OCI-LY3 (cell line): ENCODE measurements around the gene GRID1.

ENCODE experiments used
- H2AFZ ChIP-seq: fragments of 200-600, 300-600 bp; shearing (Covaris generic); 2 replicates; pipeline ENCODE4 v1.6.0; 2014; ENCODE audit warnings: antibody characterized with exemption, low read depth, low read length
- H3K27ac ChIP-seq: fragments of 200-600, 300-600 bp; sonication (generic); 2 replicates; pipeline ENCODE4 v1.5.1; 2014; ENCODE audit warnings: mild to moderate bottlenecking, low read length, moderate library complexity, mixed read lengths
- H3K27me3 ChIP-seq: fragments of 200-600, 300-600 bp; sonication (generic); 2 replicates; pipeline ENCODE4 v1.6.1; 2014; ENCODE audit warnings: low read depth, low read length, mixed read lengths
- H3K36me3 ChIP-seq: fragments of 200-600, 300-600 bp; sonication (generic); replicated peaks from 2 replicates; pipeline ENCODE3; 2014; ENCODE audit warnings: low read depth, low read length, mixed read lengths
- H3K4me1 ChIP-seq: fragments of 300-600, 200-600 bp; sonication (generic); 2 replicates; pipeline ENCODE4 v1.6.1; 2014; ENCODE audit warnings: low read length, mixed read lengths
- H3K4me2 ChIP-seq: fragments of 200-600, 300-600 bp; sonication (generic); 2 replicates; pipeline ENCODE4 v1.6.1; 2014; ENCODE audit warnings: low read length, mixed read lengths
- H3K4me3 ChIP-seq: fragments of 300-600, 200-600 bp; sonication (generic); 2 replicates; pipeline ENCODE4 v1.5.1; 2014; ENCODE audit warnings: antibody characterized with exemption, mild to moderate bottlenecking, low read length, moderate library complexity
- H3K79me2 ChIP-seq: fragments of 300-600, 200-600 bp; shearing (Covaris generic); 2 replicates; pipeline ENCODE4 v1.6.1; 2014; ENCODE audit warnings: mild to moderate bottlenecking, low read length, mixed read lengths
- H3K9ac ChIP-seq: fragments of 300-600, 200-600 bp; shearing (Covaris generic); 2 replicates; pipeline ENCODE4 v1.6.0; 2014; ENCODE audit warnings: mild to moderate bottlenecking, low read length, moderate library complexity
- H3K9me3 ChIP-seq: fragments of 200-600, 300-600 bp; shearing (Covaris generic); 2 replicates; pipeline ENCODE4 v1.6.1; 2014; ENCODE audit warnings: low read length, mixed read lengths; ENCODE audit not compliant: insufficient read depth
- H4K20me1 ChIP-seq: fragments of 200-600, 300-600 bp; sonication (generic); 2 replicates; pipeline ENCODE4 v1.6.1; 2016; ENCODE audit warnings: low read length, mixed read lengths; ENCODE audit not compliant: insufficient read depth
- EZH2phosphoT487 ChIP-seq: fragments of 200-600 bp; shearing (Covaris generic); IDR thresholded peaks from 2 replicates; pipeline ENCODE4 v1.6.1; 2018; ENCODE audit warnings: antibody characterized with exemption, mixed run types, low read depth
- TF ChIP-seq, protein P1 (sequence below): fragments of 200-600, 300-600 bp; sonication (generic); IDR thresholded peaks from 2 replicates; pipeline ENCODE4 v1.5.1; 2014; ENCODE audit warnings: antibody characterized with exemption, low read length, low read depth

The GRID1 gene

GRCh38 chr10:85873063-85873462, 493.5 kb downstream of the GRID1 start:
- Histone ChIP-seq H3K9ac (no peak overlapping the region), H3K4me3 (no peak overlapping the region), H4K20me1 (no peaks in the 10 kb centered on the region), H3K36me3 (no peaks in the 10 kb centered on the region), H3K27ac (no peak overlapping the region), H2AFZ (no peak overlapping the region), H3K9me3 (no peaks in the 10 kb centered on the region), H3K4me1 (no peaks in the 10 kb centered on the region), H3K27me3 (no peaks in the 10 kb centered on the region), H3K79me2 (no peaks in the 10 kb centered on the region), H3K4me2 (no peak overlapping the region)
- TF ChIP-seq EZH2phosphoT487, result no peak
- TF ChIP-seq, protein P1, sequence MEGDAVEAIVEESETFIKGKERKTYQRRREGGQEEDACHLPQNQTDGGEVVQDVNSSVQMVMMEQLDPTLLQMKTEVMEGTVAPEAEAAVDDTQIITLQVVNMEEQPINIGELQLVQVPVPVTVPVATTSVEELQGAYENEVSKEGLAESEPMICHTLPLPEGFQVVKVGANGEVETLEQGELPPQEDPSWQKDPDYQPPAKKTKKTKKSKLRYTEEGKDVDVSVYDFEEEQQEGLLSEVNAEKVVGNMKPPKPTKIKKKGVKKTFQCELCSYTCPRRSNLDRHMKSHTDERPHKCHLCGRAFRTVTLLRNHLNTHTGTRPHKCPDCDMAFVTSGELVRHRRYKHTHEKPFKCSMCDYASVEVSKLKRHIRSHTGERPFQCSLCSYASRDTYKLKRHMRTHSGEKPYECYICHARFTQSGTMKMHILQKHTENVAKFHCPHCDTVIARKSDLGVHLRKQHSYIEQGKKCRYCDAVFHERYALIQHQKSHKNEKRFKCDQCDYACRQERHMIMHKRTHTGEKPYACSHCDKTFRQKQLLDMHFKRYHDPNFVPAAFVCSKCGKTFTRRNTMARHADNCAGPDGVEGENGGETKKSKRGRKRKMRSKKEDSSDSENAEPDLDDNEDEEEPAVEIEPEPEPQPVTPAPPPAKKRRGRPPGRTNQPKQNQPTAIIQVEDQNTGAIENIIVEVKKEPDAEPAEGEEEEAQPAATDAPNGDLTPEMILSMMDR, result no peak

DNA sequence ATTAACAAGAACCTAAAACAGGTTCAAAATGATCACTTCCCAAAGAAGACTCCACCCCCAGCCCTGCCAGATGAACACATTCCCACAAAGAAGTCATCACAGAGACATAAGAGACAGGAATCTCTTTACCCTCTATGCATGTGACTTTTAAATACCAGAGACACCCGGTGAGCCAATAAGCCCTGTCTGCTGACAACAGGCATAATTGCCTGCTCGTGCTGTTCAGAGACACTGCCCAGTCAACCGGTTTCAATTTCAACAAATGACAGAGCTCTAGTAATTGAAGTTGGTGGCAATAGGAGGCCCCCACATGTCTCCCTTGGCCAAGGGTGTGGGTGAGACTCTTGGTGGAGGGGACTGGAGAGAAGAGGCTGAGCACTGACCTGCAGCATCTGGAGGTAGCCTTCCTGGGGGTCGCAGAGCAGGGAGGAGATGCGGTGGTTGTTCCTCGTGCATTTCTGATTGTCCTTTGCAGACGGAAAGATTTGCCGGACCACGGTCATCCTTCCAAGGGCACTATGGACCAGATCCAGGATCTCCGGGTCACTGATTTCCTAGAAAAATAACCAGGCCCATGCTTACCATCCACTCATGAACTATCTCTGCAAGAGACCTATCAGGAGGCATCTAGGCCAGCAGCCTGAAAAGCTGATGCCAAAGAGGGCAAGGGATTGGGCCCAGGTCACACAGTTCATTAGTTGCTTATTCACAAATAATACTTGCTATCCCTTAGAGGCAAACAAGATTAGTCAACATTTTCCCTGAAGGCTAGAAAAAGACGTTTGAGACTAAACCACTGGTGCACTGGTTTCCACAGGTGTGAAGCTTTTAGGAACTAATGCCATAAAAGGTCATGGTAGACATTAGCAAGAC, 497.7 kb downstream of the GRID1 start:
- no peaks in the 10 kb centered on the region for H3K36me3 ChIP-seq
- H3K27me3 ChIP-seq, result no peaks in the 10 kb centered on the region
- H3K9me3 ChIP-seq, result no peaks in the 10 kb centered on the region
- no peak for TF ChIP-seq EZH2phosphoT487
- TF ChIP-seq, protein P1, result no peak
- H3K27ac ChIP-seq, result no peak overlapping the region
- no peaks in the 10 kb centered on the region for H3K4me1 ChIP-seq
- H2AFZ ChIP-seq, result no peak overlapping the region
- H3K4me2 ChIP-seq, result no peak overlapping the region
- no peaks in the 10 kb centered on the region for H4K20me1 ChIP-seq
- H3K9ac ChIP-seq, result no peak overlapping the region
- no peak overlapping the region for H3K4me3 ChIP-seq
- H3K79me2 ChIP-seq, result no peaks in the 10 kb centered on the region

GRCh38 chr10:85864868-85865526, 501.6 kb downstream of the GRID1 start:
- Histone ChIP-seq H3K4me1 (no peaks in the 10 kb centered on the region), H3K9ac (no peak overlapping the region), H3K9me3 (no peaks in the 10 kb centered on the region), H3K4me3 (no peak overlapping the region), H3K79me2 (no peaks in the 10 kb centered on the region), H3K36me3 (no peaks in the 10 kb centered on the region), H3K27ac (no peak overlapping the region), H4K20me1 (no peaks in the 10 kb centered on the region), H2AFZ (no peak overlapping the region), H3K27me3 (no peaks in the 10 kb centered on the region), H3K4me2 (no peak overlapping the region)
- TF ChIP-seq EZH2phosphoT487, result no peak
- TF ChIP-seq, protein P1, result no peak

DNA sequence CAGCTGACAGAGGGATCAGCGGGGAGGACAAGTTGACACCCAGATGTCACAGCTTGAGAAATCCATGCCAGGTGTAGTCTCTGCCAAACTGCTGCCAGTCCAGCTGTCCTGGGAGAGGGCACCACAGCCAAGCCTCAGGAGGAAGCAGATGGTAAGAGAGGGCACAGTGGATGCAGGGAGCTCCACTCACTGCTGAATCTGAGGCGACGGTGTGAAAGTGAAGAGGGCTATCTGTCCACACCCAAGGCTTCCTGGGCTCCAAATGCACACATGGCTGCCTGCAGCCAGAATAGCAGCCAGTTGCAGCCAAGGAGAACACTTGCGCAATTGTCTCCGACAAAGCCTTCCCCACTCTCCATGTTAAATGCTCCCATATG, 502.4 kb downstream of the GRID1 start:
- Histone ChIP-seq H4K20me1 (no peaks in the 10 kb centered on the region), H3K79me2 (no peaks in the 10 kb centered on the region), H3K27ac (no peak overlapping the region), H3K9ac (no peak overlapping the region), H3K4me2 (no peak overlapping the region), H3K4me3 (no peak overlapping the region), H2AFZ (no peak overlapping the region), H3K27me3 (no peaks in the 10 kb centered on the region), H3K36me3 (no peaks in the 10 kb centered on the region), H3K9me3 (no peaks in the 10 kb centered on the region), H3K4me1 (no peaks in the 10 kb centered on the region)
- TF ChIP-seq, protein P1, result no peak
- no peak for TF ChIP-seq EZH2phosphoT487
